Fibroblast of skin of left biceps (primary cell): ENCODE data around the gene MED15.

Experiments used
- DNase-seq, 2 experiments: peaks; one replicate each; pipeline ENCODE4 v3.0.0-alpha.2; 2013; ENCODE audit warnings: low read depth in 2 of 2

MED15 gene

DNA sequence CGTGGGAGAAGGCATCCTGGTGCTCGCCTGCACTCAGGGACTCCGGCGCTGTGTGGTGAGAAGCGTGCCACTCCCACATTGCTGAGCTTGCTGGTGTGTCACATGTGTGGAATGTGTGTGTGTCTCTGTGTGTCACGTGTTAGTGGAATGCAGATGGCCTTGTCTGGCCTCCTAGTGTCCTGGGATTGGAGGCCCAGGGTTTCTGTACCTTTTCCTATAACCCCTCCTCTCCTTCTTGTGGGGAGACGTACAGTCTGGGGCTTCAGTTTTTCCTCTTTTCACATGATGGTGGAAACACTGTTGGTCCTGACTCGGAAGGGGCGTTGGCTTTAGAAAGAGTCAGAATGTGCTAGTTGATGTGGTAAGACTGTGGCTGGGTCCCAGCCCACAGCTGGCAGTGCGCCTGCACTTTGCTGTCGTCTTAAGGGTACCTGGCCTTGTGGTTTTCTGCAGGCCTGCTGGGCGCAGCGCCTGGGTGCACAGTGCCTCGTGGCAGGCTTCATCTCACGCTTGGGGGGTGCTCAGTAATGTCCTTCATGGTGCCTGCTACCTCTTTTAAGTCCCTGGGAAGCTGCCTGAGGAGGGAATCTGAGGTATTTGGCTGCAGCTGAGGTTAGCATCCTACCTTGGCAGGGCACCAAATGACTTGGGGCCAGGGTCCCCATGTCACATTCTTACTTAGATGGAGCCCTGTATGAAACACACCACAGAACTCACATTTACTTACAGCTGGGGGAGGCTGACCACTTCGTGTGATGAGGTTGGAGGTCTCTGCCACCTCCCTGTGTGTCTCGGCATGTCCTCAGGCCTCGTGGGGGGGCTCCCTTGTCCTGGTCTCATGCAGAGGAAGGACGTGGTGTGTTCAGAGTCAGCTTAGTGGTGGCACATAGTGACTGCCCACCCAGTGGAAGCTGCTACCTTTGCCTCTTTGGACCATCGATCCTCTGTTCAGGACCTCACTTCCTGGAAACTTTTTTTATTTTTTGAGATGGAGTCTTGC, 61.9 kb downstream of the MED15 start:
- peak; percentile 90 for DNase-seq

DNA sequence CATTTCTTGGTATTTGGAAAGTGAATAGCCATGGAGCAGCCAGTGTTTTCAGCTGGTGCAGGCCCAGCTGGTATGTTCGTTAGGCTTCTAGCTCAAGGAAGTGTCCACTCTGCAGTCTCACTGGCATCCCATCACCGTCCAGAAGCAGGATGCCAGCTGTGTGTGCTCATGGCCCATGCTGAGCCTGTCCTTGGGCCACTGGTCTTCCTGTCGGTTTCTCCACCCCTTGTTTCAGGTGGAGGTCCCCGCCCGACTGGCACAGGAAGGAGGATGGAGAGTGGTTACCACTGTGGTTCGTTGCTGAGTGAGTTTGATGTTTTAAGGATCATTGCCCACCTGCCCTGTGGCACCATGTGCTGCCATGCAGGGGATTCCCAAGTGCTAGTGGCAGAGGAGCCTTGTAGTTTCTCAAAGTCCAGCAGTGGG, 63.7 kb downstream of the MED15 start:
- no peak for DNase-seq

DNA sequence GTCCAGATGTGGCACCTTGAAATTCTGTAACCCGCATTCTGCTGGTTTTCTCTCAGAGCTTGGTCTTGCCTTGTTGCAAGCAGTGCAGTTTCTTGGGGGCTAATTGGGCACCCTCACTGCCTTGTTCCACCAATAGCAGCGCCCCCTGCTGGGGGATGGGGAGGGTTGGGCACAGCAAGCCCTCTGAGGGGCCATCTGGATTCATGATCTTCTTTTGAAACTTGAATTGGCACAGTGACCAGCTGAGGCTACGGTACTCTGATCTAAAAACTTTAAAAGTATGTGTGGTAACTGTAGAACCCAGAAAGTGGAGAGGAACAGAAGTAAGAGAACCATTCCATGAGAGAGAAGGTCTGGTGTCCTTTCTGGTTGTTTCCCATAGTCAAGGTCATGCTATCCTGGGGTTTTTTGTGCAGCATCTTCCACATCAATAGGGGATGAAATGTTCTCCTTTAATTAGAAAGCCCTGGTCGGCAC, 64.2 kb downstream of the MED15 start:
- DNase-seq: no peak

DNA sequence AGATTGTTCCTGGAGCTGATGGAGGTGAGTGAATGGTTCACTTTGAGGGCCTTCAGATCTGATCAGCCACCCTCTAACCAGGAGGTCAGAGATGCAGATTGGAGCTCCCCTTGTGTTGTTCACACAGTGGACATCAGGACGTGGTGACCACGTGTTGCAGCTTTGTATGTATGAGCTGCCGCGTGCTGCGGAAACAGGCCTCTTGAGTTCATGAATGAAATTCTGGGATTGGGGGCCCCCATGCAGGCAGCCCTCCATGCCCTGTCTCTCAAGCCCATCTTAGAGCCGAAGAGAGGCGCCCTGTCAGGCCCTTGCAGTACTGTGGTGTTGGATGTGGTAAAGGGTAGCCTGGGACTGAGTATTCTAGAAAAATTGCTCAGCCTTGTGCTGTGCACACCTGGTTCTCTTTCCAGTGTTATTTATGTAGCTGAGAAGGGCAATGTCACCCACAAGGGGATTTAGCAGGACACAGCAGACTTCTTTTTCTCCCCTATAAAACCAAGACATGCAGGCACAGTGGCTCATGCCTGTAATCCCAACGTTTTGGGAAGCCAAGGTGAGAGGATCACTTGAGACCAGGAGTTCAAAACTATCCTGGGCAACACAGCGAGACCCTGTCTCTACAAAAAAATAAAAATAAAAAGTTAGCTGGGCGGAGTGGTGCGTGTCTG, 64.9 kb downstream of the MED15 start:
- no peak for DNase-seq

DNA sequence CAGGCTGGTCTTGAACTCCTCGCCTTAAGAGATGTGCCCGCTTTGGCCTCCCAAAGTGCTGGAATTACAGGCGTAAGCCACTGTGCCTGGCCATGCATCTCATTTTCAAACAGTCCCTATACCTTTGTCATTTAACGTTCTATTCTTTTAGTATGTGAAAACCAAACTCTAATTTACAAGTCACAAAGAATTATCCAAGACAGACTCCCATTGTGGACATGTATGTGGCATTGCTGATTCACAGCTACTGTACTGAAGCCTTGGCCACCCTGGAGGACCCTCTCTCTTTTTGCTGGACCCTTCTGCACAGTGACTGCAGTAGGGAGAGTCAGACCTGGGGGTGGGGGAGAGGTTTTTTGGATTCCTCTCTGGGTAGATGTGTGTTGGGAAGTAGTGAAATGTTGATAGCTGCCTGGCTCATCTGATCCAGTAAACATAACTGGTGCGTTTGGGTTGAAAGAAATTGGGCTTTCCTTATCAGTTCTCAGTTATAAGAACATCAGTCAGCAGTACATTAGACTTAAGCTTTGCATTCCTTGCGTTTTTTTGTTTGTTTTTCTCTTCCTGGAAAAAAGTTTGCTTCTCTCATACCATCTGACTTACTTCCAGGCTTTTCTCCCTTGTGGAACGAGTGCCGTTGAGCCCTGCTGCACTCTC, 65.9 kb downstream of the MED15 start:
- DNase-seq: no peak

DNA sequence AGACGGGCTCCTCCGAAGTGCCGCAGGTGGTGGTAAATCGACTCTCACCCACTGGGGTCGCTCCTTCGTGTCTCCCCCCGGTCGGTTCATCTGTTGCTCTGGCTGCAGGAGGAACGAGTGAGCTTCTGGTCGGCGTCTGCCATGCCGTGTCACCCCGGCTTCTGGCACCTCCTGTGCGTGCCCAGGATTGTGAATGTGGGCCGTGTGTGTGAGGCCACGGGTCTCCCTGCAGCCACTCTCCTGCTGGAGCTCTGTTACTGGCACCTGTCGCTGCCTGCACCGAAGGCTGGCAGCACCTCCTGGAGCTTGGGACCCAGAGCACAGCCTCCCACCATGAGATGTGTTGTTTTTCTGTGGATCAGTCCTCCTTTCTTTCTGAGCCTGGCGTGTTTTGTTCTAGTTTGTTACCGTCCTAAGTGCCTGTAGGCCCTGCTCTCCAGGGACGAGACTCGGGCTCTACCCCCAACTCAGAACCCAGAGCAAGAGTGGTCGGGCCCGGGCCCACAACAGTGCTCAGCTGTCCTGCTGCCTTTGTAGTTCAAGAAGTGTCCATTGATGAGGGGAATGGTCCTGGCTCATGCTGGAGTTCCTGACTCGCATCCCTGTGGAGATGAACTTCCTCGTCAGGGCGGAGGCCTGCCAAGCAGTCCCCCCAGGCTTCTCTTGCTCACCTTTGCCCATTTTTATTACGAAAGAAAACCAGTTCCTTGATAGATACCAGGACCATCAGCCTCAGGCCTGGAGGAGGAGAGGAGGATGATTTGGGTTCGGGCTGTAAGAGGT, 66.6 kb downstream of the MED15 start:
- no peak for DNase-seq

DNA sequence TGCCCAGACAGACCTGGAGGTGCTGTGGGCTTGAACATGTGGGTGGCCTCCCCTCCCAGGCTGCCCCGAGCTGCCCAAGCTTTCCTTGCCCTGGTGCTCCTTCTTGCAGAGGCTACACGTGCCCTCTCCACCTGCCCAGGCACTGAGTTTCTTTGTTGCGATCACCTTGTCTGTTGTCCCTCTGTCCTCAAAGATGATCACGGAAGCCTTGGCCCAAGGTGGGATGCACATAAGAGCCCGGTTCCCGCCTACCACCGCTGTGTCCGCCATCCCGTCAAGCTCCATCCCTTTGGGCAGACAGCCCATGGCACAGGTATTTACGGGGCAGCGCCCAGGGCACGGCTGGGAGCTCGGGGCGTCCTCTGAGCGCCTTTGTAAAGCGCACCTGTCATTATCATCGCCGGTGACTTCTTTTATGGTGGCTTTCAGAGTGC, 67.5 kb downstream of the MED15 start:
- DNase-seq: no peak

DNA sequence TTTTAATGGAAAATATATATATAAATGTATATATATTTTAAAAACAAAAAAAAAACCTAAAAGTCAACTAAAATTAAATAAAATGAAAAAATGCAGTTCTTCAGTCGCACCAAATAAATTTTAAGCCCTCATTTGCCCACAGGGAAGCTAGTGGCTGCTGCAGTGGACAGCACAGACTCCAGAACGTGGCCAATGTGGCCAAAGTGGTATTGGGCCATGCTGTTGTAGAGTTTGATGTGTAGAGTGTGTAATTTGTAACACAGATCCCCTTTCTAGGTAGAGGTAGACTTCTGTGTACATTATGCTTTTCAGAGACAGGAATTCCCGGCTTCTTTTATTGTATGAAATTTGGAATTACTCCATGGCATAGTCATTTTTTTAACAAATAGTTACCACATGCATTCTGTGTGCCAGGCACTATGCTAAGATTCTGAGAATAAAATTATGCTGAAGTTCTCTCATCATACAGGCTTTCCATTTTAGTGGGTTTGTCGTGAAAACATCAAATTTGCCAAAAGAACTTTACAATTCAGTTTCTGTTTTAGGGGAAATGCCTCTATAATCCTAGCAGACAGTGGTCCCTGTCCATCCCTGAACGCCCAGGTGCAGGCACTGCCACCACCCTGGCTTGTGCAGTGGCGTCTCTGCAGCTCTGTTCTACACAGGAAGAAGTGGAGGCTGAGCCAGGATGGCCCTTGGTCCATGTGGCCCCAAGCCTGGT, 68.5 kb downstream of the MED15 start:
- no peak for DNase-seq

DNA sequence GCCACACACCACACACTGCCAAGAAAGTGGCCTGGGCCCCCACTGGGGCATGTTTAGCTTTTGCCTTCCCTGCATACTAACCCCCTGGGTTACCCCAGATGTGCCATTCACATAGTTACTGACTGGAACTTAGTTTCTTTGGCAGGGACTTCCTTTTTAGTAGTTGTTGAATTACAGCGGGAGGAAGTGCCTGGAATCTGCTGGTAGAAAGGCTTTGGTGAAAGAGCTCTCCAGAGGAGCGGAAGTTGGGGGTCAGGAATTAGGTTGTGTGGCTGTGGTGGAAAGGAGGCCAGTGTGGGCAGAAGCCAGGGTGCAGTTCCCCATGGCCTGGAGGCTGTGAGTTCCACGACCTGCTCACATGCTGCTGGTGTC, 69.0 kb downstream of the MED15 start:
- DNase-seq: no peak

DNA sequence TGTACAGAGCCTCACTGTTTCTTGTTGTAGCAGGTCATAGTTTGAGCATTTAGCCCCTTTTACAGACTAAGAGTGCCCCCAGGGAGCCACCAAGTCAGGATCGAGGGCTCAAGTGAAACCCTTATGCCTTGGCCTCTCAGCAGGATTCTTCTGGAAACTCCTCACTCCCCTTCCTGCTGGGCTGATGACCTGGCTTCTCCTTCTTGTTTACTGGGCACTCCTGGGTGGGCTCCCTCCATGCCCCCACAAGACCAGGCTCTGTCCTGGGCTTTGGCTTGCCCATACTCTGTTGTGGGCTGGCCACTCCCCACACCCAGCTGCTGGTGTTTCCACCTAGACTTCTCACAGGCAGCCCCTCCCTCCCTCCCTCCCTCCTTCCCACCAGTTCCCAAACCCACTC, 69.6 kb downstream of the MED15 start:
- no peak for DNase-seq

DNA sequence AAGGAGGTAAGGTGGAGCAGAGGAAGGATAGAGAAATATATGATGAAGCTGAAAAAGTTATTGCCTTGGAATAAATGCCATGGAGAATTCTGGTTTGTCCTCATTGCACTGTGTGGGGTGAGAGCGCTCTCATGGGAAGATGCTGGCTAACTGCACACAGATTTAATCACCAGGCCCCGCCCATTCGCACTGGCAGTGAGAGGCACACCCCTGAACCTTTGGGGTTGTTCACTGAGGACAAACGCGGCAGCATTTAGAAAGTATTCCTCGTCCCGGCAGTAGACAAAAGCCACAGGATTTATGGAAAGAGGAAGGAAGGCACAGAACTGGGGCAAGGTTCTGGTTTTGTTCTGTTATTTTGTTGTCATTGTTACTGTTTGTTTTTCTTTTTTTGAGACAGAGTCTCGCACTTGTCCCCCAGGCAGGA, 70.2 kb downstream of the MED15 start:
- DNase-seq: no peak

DNA sequence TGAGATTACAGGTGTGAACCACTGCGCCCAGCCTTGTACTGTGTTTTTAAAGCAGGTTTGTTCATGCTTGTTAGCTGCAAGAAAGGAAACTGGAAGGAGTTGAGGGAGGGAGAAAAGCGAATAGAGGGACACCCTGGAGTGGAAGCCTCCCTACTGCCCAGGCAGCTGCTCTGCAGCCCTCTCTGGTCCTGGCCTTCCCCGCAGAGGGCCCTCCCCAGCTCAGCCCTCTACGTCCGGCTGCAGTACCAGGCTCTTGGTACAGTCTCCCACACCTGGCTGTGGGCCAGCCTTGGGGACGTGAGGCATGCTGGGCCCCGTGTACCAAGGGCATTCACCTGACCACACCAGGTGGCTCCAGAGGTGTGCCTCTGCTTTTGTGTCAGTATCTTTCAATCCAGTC, 70.8 kb downstream of the MED15 start:
- DNase-seq: no peak

DNA sequence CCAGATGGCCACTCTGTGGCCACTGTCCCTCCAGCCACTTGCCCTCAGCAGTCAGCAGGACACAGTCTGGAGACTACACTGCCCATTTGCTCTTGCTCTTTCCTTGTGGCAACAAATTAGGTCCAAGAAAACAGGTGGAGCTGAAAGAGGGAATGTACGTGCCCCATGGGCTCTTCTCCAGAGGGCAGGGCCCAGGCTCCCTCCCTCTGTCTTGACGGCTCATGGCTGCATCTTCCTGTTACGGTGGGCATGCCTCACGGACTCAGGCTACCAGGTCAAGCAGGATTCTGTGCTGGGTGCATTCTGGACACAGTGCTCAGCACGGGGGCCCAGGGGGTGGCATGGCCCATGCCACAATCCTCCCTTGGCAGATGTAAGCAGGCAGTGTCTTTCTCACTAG, 71.3 kb downstream of the MED15 start:
- no peak for DNase-seq

DNA sequence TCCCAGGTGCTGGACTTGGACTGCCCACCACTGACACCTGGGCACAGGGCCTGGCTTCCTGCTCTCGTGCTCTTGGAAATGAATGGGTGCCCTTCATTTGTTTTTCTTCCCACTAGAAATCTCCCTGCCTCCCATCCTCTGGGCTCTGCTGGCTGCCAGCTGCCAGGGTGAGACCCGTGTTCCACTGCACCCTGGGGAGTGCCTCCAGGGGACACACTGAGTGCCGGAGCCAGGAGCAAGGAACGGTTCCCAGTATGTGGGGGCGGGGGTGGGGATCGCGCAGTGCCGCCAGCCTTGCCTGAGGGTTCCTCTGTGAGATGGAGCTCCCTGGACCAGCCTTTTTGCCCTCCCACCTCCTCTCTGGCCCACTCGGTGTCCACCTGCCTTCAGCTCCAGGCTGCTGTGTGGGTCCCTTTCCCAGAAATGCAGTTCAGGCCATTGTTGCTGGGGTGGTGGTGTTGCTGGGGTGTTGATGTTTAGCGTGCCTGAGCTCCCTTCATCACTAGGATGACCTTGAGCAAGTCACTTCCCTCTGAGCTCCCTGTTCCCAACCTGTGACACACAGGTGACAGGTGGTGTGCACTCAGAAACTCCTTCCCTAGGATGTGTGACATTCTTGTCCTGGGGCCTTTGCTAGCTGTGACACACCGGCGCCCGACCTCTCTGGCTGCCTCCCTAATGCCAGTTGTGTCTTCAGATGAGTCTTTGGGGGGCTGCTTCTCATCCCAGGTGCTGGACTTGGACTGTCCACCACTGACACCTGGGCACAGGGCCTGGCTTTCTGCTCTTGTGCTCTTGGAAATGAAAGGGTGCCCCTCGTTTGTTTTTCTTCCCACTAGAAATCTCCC, 72.1 kb downstream of the MED15 start:
- no peak for DNase-seq

DNA sequence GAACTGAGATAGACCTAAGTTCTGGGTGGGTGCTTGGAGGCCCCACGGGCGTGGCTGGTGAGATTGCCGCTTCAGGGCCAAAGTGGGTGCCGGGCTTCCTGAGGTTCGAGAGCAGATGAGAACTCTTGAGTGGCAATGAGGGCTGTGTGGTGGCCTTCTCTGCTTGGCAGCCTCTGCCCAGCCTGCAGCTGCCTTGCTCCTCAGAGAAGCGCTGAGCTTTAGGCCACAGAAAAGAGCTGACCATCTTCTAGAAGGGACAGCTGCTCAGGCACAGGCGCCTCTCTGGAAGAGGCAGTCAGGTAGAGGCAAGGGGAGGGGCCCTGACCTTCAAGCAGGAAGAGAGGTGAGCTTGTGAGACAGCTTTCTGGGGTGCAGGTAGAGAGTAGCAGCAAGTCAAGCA, 72.8 kb downstream of the MED15 start:
- no peak for DNase-seq

DNA sequence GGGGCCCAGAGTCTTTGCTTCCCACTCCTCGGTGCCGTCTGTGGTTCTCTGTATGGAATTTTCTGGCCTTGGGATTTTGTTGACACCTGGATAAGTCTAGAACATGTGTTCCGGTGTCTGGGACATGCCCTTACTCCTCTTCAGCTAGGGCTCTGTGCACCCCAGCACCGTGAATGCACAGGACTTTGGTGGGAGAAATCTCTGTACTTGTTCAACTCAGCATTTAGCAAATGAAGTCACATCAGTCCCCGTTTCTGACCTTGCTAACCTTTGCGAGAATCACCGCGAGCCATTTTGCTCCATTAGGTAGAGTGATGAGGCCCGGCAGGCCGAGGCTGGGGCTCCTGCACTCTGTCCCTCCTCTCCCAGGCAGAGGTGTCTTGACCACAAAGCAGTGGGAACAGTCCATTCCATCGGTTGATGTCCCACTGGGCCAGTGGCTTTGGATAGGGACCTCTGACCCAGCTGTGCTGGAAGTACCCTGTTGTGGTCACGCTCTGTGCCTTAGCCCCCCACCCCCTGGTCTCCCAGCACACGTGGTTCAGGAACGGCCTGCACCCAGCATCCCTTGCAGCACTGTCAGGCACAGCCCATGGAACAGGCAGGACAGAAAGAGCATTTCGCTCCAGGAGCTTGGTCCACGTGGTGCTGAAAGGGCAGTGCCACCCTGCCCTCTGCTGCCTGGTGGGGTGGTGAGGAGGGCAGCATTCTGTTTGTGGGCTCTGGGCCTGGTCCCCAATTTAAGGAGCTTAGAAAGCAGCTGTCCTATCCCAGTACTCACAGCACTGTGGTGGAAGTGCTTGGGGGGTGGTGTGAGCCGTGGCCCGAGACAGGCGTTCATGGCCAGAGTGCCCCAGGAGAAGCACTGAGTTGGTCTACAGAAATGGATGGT, 73.4 kb downstream of the MED15 start:
- no peak for DNase-seq

DNA sequence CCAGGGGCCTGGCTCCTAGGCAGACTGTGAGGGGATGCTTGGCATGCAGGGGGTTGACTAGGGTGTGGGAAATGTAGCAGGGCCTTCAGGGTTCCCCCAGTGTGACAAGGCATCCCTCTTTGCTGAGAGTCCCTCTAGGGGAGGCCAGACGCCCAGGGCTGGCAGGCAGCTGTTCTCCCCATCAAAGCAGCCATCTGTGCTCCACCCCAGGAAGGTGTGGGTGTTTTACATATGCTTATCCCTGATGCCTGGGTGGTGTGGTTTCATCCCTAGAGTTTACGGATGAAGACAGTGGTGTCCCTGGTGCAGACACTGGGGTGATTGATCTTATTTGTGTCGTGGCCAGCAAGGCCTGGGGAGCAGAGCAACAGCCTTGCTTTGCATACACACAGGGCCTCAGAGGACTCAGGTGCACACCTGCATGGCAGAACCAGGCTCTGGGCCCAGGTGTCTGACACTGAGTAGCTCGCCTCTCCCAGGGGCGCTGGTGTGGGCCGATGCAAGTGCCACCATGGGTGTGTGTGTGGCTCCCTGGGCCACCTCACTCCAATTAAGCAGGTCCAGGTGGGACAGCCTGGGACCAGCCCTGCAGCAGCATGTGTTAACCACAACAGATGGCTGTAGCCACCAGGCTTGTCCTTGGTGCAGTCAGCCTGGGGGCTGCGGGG, 74.2 kb downstream of the MED15 start:
- no peak for DNase-seq

DNA sequence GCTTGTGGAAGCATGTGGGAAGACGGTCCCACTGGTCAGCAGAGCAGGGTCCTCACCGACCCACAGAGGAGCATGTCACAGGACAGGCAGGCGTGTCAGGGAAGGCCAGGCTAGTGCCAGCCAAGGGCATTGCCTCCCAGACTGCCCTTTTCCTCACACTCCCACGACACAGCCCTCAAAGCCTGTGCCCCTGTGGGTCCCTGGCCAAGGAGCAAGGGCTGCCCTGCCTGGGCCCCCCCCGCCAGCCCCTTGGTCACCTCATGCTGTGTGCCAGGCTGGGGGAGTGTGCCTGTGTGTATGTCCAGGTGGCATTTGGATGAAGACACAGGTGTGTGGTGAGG, 74.7 kb downstream of the MED15 start:
- DNase-seq: no peak
